Stimulated activated CD8-positive, alpha-beta memory T cell treated with anti-CD3 and anti-CD28 coated beads, Interleukin-7, amount 100 ng/mL, for 48 hours (primary cell): Measurements from ENCODE around the gene RCCD1.

ENCODE experiments used
- DNase-seq, 2 donors: peaks; one replicate each; pipeline ENCODE4 v3.0.0-alpha.2; 2020; ENCODE audit warnings: low read depth in 1 of 2; ENCODE audit errors: extremely low read depth in 1 of 2

Gene RCCD1

GRCh38 chr15:90941038-90941437 is 13.6 kb upstream of the RCCD1 start:
- no peak for DNase-seq

DNA sequence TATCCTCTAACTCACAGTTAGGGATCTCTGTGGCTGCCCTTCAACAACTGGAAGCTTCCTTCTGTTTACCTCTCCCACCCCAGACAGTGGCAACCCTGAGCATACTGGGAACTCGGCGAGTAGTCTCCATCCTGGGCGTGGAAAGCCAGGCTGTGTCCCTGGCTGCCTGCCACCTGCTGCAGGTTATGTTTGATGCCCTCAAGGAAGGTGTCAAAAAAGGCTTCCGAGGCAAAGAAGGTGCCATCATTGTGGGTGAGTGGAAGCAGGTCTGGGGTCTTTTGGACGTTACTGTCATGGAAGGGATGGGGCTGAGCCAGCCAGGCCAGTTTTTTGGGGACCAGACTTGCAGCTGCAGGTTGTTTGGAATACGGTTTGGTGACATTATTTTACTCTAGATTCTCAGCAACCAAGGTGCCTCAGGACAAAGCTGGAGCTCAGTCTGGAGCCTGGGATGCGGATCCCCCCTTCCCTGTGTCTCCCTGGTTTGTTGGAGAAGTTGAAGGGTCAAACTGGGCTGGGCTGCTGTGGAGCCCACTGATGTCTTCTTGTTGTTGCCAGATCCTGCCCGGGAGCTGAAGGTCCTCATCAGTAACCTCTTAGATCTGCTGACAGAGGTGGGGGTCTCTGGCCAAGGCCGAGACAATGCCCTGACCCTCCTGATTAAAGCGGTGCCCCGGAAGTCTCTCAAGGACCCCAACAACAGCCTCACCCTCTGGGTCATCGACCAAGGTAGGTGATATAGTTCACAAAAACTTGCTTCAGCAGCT is 12.1 kb upstream of the RCCD1 start:
- DNase-seq, result no peak

- no peak for DNase-seq
These were observed 9.6 kb upstream of the RCCD1 start for GRCh38 chr15:90945091-90945490.

GRCh38 chr15:90946538-90946937 is 8.1 kb upstream of the RCCD1 start:
- no peak for DNase-seq

- no peak for DNase-seq
These were observed 7.6 kb upstream of the RCCD1 start for GRCh38 chr15:90946941-90947576.

GRCh38 chr15:90947577-90948357 is 6.9 kb upstream of the RCCD1 start:
- DNase-seq, result no peak

- DNase-seq, result no peak
These were observed 6.2 kb upstream of the RCCD1 start for GRCh38 chr15:90948506-90948905.

DNA sequence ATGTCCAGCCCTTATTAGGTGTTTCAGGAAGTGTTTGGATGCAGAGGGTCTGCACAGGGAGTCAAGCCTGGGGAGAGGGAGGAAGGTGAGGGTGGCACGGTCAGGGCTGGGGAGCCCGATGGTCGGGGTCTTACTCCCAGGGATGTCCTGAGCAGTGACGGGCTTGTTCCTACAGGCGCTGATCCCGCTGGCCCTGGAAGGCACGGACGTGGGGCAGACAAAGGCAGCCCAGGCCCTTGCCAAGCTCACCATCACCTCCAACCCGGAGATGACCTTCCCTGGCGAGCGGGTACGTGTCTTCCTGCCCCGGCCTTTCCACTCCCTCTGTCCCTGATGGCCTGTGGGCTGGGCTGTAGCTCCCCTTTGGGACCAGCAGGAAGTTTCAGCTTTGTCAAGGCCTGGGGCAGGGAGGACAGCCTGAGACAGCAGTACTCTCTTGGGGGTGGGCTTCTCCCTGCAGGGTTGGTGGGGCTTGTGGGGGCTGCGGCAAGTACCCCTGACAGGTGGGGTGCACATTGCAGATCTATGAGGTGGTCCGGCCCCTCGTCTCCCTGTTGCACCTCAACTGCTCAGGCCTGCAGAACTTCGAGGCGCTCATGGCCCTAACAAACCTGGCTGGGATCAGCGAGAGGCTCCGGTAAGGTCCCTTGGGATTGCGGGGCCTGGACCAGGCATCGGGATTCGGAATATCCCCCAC is 4.6 kb upstream of the RCCD1 start:
- no peak for DNase-seq

- no peak for DNase-seq
These were observed 4.0 kb upstream of the RCCD1 start for GRCh38 chr15:90950676-90951075.

GRCh38 chr15:90952901-90953677 is 1.6 kb upstream of the RCCD1 start:
- DNase-seq, result no peak

DNA sequence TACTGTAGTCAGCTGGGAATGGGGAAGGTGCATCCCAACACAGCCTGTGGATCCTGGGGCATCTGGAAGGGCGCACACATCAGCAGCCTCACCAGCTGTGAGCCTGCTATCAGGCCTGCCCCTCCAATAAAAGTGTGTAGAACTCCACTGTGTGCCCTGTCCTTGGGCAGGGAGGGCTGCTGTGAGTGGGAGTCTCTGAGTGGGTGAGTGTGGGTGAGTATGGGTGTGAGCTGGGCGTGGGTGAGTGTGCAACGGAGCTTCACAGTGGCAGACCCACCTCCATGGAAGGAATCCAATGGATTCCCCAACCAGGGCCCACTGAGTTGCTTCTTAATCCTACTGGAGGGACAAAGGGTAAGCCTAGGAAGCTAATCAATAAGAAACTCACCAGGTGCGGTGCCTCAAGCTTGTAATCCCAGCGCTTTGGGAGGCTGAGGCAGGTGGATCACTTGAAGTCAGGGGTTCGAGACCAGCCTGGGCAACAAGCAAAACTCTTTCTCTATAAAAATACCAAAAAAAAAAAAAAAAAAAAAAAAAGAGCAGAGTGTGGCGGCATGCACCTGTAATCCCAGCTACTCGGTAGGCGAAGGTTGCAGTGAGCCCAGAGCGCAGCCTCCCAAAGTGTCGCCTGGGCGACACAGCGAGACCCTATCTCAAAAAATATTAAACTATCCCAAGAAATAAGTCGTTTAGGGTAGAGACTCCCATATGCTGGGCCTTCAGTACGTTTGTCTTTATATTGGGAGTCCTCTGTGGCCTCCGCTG is 555 bp upstream of the RCCD1 start:
- no peak for DNase-seq

GRCh38 chr15:90955624-90956273 is 1.1 kb downstream of the RCCD1 start:
- no peak for DNase-seq

DNA sequence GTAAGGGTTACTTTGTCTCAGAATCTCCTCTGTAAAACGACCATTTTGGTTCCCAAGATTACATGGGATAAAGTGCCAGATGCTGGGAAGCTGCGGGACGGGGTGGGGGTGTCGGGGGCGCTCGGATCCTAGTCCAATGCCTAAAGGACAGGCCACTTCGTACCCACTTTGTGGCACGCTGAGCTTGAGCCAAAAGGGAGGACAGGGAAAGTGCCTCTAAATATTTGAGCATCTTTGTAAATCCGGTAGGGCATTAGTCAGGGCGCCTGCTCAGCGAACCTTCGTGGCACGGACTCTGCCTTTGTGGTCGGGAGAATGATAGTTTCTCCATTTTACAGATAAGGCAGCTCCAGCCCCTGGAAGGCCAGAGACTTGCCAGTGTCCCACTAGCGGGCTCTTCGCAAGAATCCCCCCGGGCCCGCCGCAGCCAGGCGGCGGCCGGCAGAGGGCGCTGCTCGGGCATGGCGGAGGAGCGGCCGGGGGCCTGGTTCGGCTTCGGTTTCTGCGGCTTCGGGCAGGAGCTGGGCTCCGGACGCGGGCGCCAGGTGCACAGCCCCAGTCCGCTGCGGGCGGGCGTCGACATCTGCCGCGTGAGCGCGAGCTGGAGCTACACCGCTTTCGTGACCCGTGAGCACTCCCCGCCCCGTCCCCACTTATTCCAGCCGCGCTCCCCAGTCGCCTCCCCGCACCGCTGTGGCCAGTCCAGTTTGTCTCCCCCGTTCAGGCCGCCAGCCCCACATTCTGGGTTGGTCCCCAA is 1.8 kb downstream of the RCCD1 start:
- peak; percentile 38 to 55 for DNase-seq

- DNase-seq, result no peak
These were observed 2.5 kb downstream of the RCCD1 start for GRCh38 chr15:90957031-90957790.

DNA sequence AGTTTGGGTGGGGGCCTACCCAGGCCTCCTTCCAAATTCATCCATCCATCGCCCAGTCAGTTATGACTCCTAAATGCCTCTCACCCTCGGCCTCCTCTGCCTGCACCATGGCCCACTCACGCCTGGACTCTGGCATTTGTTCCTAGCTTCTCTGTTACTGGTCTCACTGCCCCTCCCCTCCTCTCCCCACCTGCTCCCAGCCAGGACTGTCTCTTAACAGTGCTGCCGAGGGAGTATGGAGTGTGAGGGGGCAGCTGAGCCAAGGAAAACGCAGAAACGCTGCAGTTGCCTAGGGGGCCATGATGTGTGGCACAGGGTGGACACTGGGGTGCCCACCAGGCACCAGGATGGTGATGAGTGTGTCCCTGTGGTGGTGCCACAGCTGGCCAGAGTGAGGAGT is 3.1 kb downstream of the RCCD1 start:
- DNase-seq, result no peak

- no peak for DNase-seq
These were observed 4.4 kb downstream of the RCCD1 start for GRCh38 chr15:90959028-90959595.

GRCh38 chr15:90959894-90960293 is 5.2 kb downstream of the RCCD1 start:
- DNase-seq, result no peak
